Neural cell (in vitro differentiated cells): ENCODE measurements around the gene PRKCD. TPM values are rescaled to one million over a fixed set of nuclear protein-coding genes. Genes with fewer than 3 reads are reported as not detected.

Experiments used
- H2AFZ ChIP-seq: fragments of 200-600, 300-800 bp; sonication (generic), shearing (Covaris generic); 2 replicates; pipeline ENCODE4 v1.6.0; 2014; ENCODE audit warnings: low read depth, mild to moderate bottlenecking, antibody characterized with exemption, low read length, moderate library complexity
- H3F3A ChIP-seq: fragments of 200-600 bp; shearing (Covaris generic); 2 replicates; pipeline ENCODE4 v1.6.1; 2016; ENCODE audit warnings: mild to moderate bottlenecking, moderate library complexity, mixed read lengths, antibody characterized with exemption, low read length; ENCODE audit not compliant: insufficient read depth, poor library complexity, severe bottlenecking
- H3K27ac ChIP-seq: fragments of 200-600, 300-800 bp; sonication (generic), shearing (Covaris generic); 2 replicates; pipeline ENCODE4 v1.5.1; 2014; ENCODE audit warnings: mild to moderate bottlenecking, low read length, moderate library complexity
- H3K27me3 ChIP-seq: fragments of 300-800, 200-600 bp; sonication (generic), shearing (Covaris generic); 2 replicates; pipeline ENCODE4 v1.6.0; 2014; ENCODE audit warnings: mild to moderate bottlenecking, low read depth, low read length, moderate library complexity; ENCODE audit not compliant: insufficient read depth
- H3K36me3 ChIP-seq: fragments of 300-800, 200-600 bp; sonication (generic), shearing (Covaris generic); 2 replicates; pipeline ENCODE4 v1.5.1; 2014; ENCODE audit warnings: mild to moderate bottlenecking, antibody characterized with exemption, low read length, moderate library complexity; ENCODE audit not compliant: insufficient read depth
- H3K4me2 ChIP-seq: fragments of 300-800, 200-600 bp; sonication (generic), shearing (Covaris generic); 2 replicates; pipeline ENCODE4 v1.6.0; 2014; ENCODE audit warnings: mild to moderate bottlenecking, low read length
- H3K4me3 ChIP-seq: fragments of 300-800, 200-600 bp; sonication (generic), shearing (Covaris generic); 2 replicates; pipeline ENCODE4 v1.5.1; 2014; ENCODE audit warnings: mild to moderate bottlenecking, low read length, moderate library complexity
- H3K79me2 ChIP-seq: fragments of 200-600 bp; shearing (Covaris generic); replicated peaks from 2 replicates; pipeline ENCODE4 v1.6.0; 2014; ENCODE audit warnings: mild to moderate bottlenecking, low read length, moderate library complexity; ENCODE audit not compliant: insufficient read depth
- H3K9ac ChIP-seq: fragments of 300-800, 200-600 bp; sonication (generic), shearing (Covaris generic); 2 replicates; pipeline ENCODE4 v1.6.1; 2016; ENCODE audit warnings: mild to moderate bottlenecking, low read length, mixed read lengths
- H3K9me2 ChIP-seq: fragments of 200-600 bp; shearing (Covaris generic); 2 replicates; pipeline ENCODE4 v1.6.1; 2016; ENCODE audit warnings: mild to moderate bottlenecking, low read length, mixed read lengths; ENCODE audit not compliant: insufficient read depth
- H3K9me3 ChIP-seq: fragments of 200-600, 300-800 bp; sonication (generic), shearing (Covaris generic); 2 replicates; pipeline ENCODE4 v1.6.1; 2016; ENCODE audit warnings: mild to moderate bottlenecking, mixed run types, low read length, moderate library complexity, mixed read lengths
- H4K20me1 ChIP-seq: fragments of 200-600 bp; shearing (Covaris generic); 2 replicates; pipeline ENCODE4 v1.6.1; 2016; ENCODE audit warnings: mild to moderate bottlenecking, mixed run types; ENCODE audit not compliant: insufficient read depth
- EP300 ChIP-seq: fragments of 450-650 bp; conservative IDR thresholded peaks from 2 replicates; pipeline ENCODE4 v1.6.1; 2014; ENCODE audit warnings: antibody characterized with exemption, mild to moderate bottlenecking, moderate library complexity; ENCODE audit not compliant: poor library complexity, severe bottlenecking
- EZH2 ChIP-seq: fragments of 200-600, 300-800 bp; shearing (Covaris generic), sonication (generic); IDR thresholded peaks from 2 replicates; pipeline ENCODE4 v1.6.1; 2014; ENCODE audit warnings: antibody characterized with exemption, low read length, borderline replicate concordance, mild to moderate bottlenecking; ENCODE audit not compliant: insufficient read depth, poor library complexity, severe bottlenecking
- MXI1 ChIP-seq: fragments of 450-650 bp; conservative IDR thresholded peaks from 2 replicates; pipeline ENCODE4 v1.6.1; 2014; ENCODE audit warnings: antibody characterized with exemption, mild to moderate bottlenecking; ENCODE audit not compliant: poor library complexity, severe bottlenecking
- POLR2AphosphoS5 ChIP-seq: IDR thresholded peaks from 2 replicates; pipeline ENCODE4 v1.6.1; 2012
- RAD21 ChIP-seq: fragments of 450-650 bp; conservative IDR thresholded peaks from 2 replicates; pipeline ENCODE4 v1.6.1; 2014; ENCODE audit warnings: antibody characterized with exemption, mild to moderate bottlenecking, moderate library complexity
- SMC3 ChIP-seq: fragments of 450-650 bp; conservative IDR thresholded peaks from 2 replicates; pipeline ENCODE4 v1.6.1; 2014; ENCODE audit warnings: antibody characterized with exemption, mild to moderate bottlenecking, moderate library complexity; ENCODE audit not compliant: poor library complexity
- TAF1 ChIP-seq: IDR thresholded peaks from 2 replicates; pipeline ENCODE4 v1.6.1; 2012; ENCODE audit warnings: low read depth
- polyA plus RNA-seq: library from polyadenylated mRNA; depleted of rRNA; stranded (reverse); fragments of >200 nt; gene quantifications from 2 replicates; pipeline ENCODE4 v1.2.3, GENCODE V29; 2014
- TF ChIP-seq, protein P1 (sequence below): fragments of 450-650 bp; IDR thresholded peaks from 2 replicates; pipeline ENCODE4 v1.5.1; 2014; ENCODE audit warnings: antibody characterized with exemption, mild to moderate bottlenecking, moderate library complexity; ENCODE audit not compliant: poor library complexity, severe bottlenecking
- TF ChIP-seq, protein P2 (sequence below): IDR thresholded peaks from 2 replicates; pipeline ENCODE4 v1.6.1; 2012; ENCODE audit warnings: borderline replicate concordance

Gene PRKCD
- polyA plus RNA-seq, 1 donor from 2014 or later: not detected

DNA sequence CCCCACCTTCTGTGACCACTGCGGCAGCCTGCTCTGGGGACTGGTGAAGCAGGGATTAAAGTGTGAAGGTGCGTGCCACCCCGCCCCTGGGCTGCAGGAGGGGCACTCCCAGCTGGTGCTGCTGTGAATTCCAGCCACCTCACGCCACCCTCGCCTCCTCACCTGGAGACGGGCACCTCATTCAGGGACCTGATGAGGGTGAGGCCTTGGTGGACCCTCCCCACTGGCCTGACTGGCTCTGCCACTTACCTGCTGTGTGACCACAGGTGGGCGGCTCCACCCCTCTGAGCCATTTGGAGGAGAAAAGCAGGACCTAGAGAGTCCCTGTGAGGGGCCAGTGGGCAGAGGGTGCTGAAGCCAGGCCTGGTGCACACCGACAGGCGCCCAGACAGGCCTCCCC lies 22.5 kb downstream of the PRKCD start:
- no peaks in the 10 kb centered on the region for H3K9me2 ChIP-seq
- no peaks in the 10 kb centered on the region for H3K79me2 ChIP-seq
- H3K9me3 ChIP-seq: no peaks in the 10 kb centered on the region
- H2AFZ ChIP-seq: no peak overlapping the region
- H4K20me1 ChIP-seq: no peaks in the 10 kb centered on the region
- no peak overlapping the region for H3K4me3 ChIP-seq
- no peaks in the 10 kb centered on the region for H3K36me3 ChIP-seq
- no peak overlapping the region for H3K27ac ChIP-seq
- no peaks in the 10 kb centered on the region for H3K27me3 ChIP-seq
- no peak overlapping the region for H3K9ac ChIP-seq
- TF ChIP-seq POLR2AphosphoS5 (no peak), TAF1 (no peak), SMC3 (no peak), RAD21 (no peak), EZH2 (no peak), MXI1 (no peak), EP300 (no peak)
- TF ChIP-seq, protein P1, sequence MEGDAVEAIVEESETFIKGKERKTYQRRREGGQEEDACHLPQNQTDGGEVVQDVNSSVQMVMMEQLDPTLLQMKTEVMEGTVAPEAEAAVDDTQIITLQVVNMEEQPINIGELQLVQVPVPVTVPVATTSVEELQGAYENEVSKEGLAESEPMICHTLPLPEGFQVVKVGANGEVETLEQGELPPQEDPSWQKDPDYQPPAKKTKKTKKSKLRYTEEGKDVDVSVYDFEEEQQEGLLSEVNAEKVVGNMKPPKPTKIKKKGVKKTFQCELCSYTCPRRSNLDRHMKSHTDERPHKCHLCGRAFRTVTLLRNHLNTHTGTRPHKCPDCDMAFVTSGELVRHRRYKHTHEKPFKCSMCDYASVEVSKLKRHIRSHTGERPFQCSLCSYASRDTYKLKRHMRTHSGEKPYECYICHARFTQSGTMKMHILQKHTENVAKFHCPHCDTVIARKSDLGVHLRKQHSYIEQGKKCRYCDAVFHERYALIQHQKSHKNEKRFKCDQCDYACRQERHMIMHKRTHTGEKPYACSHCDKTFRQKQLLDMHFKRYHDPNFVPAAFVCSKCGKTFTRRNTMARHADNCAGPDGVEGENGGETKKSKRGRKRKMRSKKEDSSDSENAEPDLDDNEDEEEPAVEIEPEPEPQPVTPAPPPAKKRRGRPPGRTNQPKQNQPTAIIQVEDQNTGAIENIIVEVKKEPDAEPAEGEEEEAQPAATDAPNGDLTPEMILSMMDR: no peak
- TF ChIP-seq, protein P2, sequence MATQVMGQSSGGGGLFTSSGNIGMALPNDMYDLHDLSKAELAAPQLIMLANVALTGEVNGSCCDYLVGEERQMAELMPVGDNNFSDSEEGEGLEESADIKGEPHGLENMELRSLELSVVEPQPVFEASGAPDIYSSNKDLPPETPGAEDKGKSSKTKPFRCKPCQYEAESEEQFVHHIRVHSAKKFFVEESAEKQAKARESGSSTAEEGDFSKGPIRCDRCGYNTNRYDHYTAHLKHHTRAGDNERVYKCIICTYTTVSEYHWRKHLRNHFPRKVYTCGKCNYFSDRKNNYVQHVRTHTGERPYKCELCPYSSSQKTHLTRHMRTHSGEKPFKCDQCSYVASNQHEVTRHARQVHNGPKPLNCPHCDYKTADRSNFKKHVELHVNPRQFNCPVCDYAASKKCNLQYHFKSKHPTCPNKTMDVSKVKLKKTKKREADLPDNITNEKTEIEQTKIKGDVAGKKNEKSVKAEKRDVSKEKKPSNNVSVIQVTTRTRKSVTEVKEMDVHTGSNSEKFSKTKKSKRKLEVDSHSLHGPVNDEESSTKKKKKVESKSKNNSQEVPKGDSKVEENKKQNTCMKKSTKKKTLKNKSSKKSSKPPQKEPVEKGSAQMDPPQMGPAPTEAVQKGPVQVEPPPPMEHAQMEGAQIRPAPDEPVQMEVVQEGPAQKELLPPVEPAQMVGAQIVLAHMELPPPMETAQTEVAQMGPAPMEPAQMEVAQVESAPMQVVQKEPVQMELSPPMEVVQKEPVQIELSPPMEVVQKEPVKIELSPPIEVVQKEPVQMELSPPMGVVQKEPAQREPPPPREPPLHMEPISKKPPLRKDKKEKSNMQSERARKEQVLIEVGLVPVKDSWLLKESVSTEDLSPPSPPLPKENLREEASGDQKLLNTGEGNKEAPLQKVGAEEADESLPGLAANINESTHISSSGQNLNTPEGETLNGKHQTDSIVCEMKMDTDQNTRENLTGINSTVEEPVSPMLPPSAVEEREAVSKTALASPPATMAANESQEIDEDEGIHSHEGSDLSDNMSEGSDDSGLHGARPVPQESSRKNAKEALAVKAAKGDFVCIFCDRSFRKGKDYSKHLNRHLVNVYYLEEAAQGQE: no peak
- no peaks in the 10 kb centered on the region for H3F3A ChIP-seq
- H3K4me2 ChIP-seq: no peak overlapping the region

DNA sequence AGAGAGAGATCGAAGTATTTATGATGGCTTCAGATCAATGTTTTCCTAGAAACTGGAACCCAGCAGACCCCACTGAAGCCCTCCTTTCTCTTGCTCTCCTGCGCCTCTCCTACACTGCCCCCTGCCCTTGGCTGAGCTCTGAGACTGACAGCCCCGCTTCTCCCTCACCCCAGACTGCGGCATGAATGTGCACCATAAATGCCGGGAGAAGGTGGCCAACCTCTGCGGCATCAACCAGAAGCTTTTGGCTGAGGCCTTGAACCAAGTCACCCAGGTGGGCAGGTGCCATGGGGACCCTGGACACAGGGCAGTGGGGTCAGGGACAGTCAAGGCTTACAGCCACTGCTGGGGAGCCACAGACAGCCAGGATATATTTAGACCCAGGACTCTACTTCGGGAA lies 23.7 kb downstream of the PRKCD start:
- H3K9me2 ChIP-seq: no peaks in the 10 kb centered on the region
- H2AFZ ChIP-seq: no peak overlapping the region
- H3K4me3 ChIP-seq: no peak overlapping the region
- H3K4me2 ChIP-seq: no peak overlapping the region
- no peak for TF ChIP-seq EP300
- TF ChIP-seq, protein P1: no peak
- TF ChIP-seq, protein P2: no peak
- TF ChIP-seq EZH2: no peak
- no peak for TF ChIP-seq RAD21
- no peak for TF ChIP-seq POLR2AphosphoS5
- no peaks in the 10 kb centered on the region for H3K27me3 ChIP-seq
- H3K36me3 ChIP-seq: no peaks in the 10 kb centered on the region
- no peaks in the 10 kb centered on the region for H3K79me2 ChIP-seq
- no peak overlapping the region for H3K9ac ChIP-seq
- H3F3A ChIP-seq: no peaks in the 10 kb centered on the region
- H3K9me3 ChIP-seq: no peaks in the 10 kb centered on the region
- H4K20me1 ChIP-seq: no peaks in the 10 kb centered on the region
- no peak overlapping the region for H3K27ac ChIP-seq
